Activated naive CD8-positive, alpha-beta T cell treated with anti-CD3 and anti-CD28 coated beads, Interleukin-2, amount 10 ng/mL, durations not matched to agents 7 days and 5 days (primary cell): ENCODE data around the gene RAPGEF5. TPM values are rescaled to one million over a fixed set of nuclear protein-coding genes. Genes with fewer than 3 reads are reported as not detected.

Experiments used
- ATAC-seq: fragments of 150-1000 bp; cut with Tn5 transposase; one replicate; pipeline ENCODE4 v1.10.0; 2021; ENCODE audit warnings: low read depth, moderate library complexity
- POLR2A ChIA-PET: fragments of 350-600 bp; sonication (Branson Sonifier 250); formaldehyde crosslinking; loops from one replicate; lab custom pipeline; 2021; ENCODE audit warnings: antibody characterized with exemption; lab: Charles Lee
- DNase-seq: peaks from one replicate; pipeline ENCODE4 v3.0.0; 2021
- H3K27ac Mint-ChIP-seq: one replicate; pipeline ENCODE4 v1.8.0; 2022; ENCODE audit warnings: mild to moderate bottlenecking, mixed read lengths
- H3K27me3 Mint-ChIP-seq: one replicate; pipeline ENCODE4 v1.8.0; 2022; ENCODE audit warnings: mild to moderate bottlenecking, moderate library complexity, mixed read lengths
- H3K36me3 Mint-ChIP-seq: one replicate; pipeline ENCODE4 v1.8.0; 2021; ENCODE audit warnings: mild to moderate bottlenecking, mixed read lengths
- H3K4me1 Mint-ChIP-seq: one replicate; pipeline ENCODE4 v1.8.0; 2021; ENCODE audit warnings: mixed read lengths
- H3K4me3 Mint-ChIP-seq: one replicate; pipeline ENCODE4 v1.8.0; 2022; ENCODE audit warnings: mild to moderate bottlenecking, moderate library complexity, mixed read lengths
- H3K9me3 Mint-ChIP-seq: one replicate; pipeline ENCODE4 v1.8.0; 2021; ENCODE audit warnings: mixed read lengths
- total RNA-seq, 2 experiments: library from RNA; stranded (reverse); gene quantifications; one replicate each; pipeline ENCODE4 v1.2.3, GENCODE V29; 2021

Gene RAPGEF5
- total RNA-seq, 2 experiments from 2014 or later = 0.34 to 0.72 TPM

GRCh38 chr7:22331704-22332103, 25.2 kb downstream of the RAPGEF5 start:
- ATAC-seq (no peak), DNase-seq (no peak)
- Mint-ChIP-seq H3K9me3 (no peaks in the 10 kb centered on the region), H3K27me3 (peaks cover 20% of the 10 kb centered on the region), H3K4me1 (no peaks in the 10 kb centered on the region), H3K36me3 (no peaks in the 10 kb centered on the region), H3K4me3 (no peak overlapping the region), H3K27ac (no peak overlapping the region)
- POLR2A ChIA-PET = no interaction called here

- DNase-seq (no peak), ATAC-seq (no peak)
- Mint-ChIP-seq H3K36me3 (no peaks in the 10 kb centered on the region), H3K4me1 (no peaks in the 10 kb centered on the region), H3K27ac (no peak overlapping the region), H3K4me3 (no peak overlapping the region), H3K27me3 (peaks cover 22% of the 10 kb centered on the region), H3K9me3 (no peaks in the 10 kb centered on the region)
- POLR2A ChIA-PET = no interaction called here
Observed at GRCh38 chr7:22330903-22331302, 26.1 kb downstream of the RAPGEF5 start.

- no peak overlapping the region for H3K27ac Mint-ChIP-seq
- no peaks in the 10 kb centered on the region for H3K4me1 Mint-ChIP-seq
- H3K9me3 Mint-ChIP-seq = no peaks in the 10 kb centered on the region
- H3K4me3 Mint-ChIP-seq = no peak overlapping the region
- DNase-seq (no peak), ATAC-seq (no peak)
- POLR2A ChIA-PET = no interaction called here
- H3K27me3 Mint-ChIP-seq = peaks cover 25% of the 10 kb centered on the region
- H3K36me3 Mint-ChIP-seq = no peaks in the 10 kb centered on the region
Observed at GRCh38 chr7:22329816-22330524, 27.0 kb downstream of the RAPGEF5 start.

GRCh38 chr7:22326181-22326580, 30.8 kb downstream of the RAPGEF5 start:
- Mint-ChIP-seq H3K27me3 (peaks cover 24% of the 10 kb centered on the region), H3K27ac (no peak overlapping the region), H3K9me3 (no peaks in the 10 kb centered on the region), H3K4me3 (no peak overlapping the region), H3K36me3 (no peaks in the 10 kb centered on the region), H3K4me1 (no peaks in the 10 kb centered on the region)
- DNase-seq = no peak
- POLR2A ChIA-PET = no interaction called here
- no peak for ATAC-seq

- Mint-ChIP-seq H3K4me1 (no peaks in the 10 kb centered on the region), H3K27me3 (peaks cover 24% of the 10 kb centered on the region), H3K4me3 (no peak overlapping the region), H3K9me3 (no peaks in the 10 kb centered on the region), H3K27ac (no peak overlapping the region), H3K36me3 (no peaks in the 10 kb centered on the region)
- DNase-seq (no peak), ATAC-seq (no peak)
- POLR2A ChIA-PET = no interaction called here
Observed at GRCh38 chr7:22325671-22326070, 31.3 kb downstream of the RAPGEF5 start.

- POLR2A ChIA-PET = no interaction called here
- Mint-ChIP-seq H3K4me3 (no peak overlapping the region), H3K27ac (no peak overlapping the region), H3K4me1 (no peaks in the 10 kb centered on the region), H3K9me3 (no peaks in the 10 kb centered on the region), H3K36me3 (no peaks in the 10 kb centered on the region), H3K27me3 (peaks cover 10% of the 10 kb centered on the region)
- ATAC-seq = no peak
- DNase-seq = no peak
Observed at GRCh38 chr7:22323714-22324113, 33.2 kb downstream of the RAPGEF5 start.

- no peaks in the 10 kb centered on the region for H3K9me3 Mint-ChIP-seq
- H3K4me1 Mint-ChIP-seq = no peaks in the 10 kb centered on the region
- DNase-seq (no peak), ATAC-seq (no peak)
- H3K4me3 Mint-ChIP-seq = no peak overlapping the region
- POLR2A ChIA-PET = no interaction called here
- H3K27me3 Mint-ChIP-seq = peaks cover 8% of the 10 kb centered on the region
- no peaks in the 10 kb centered on the region for H3K36me3 Mint-ChIP-seq
- H3K27ac Mint-ChIP-seq = no peak overlapping the region
Observed at GRCh38 chr7:22320416-22320815, 36.5 kb downstream of the RAPGEF5 start.

GRCh38 chr7:22319424-22320403, 37.2 kb downstream of the RAPGEF5 start:
- Mint-ChIP-seq H3K27ac (no peak overlapping the region), H3K27me3 (peaks cover 6% of the 10 kb centered on the region), H3K36me3 (no peaks in the 10 kb centered on the region), H3K4me1 (no peaks in the 10 kb centered on the region), H3K9me3 (no peaks in the 10 kb centered on the region), H3K4me3 (no peak overlapping the region)
- no peak for DNase-seq
- POLR2A ChIA-PET = no interaction called here
- no peak for ATAC-seq

- Mint-ChIP-seq H3K9me3 (no peaks in the 10 kb centered on the region), H3K27ac (no peak overlapping the region), H3K36me3 (no peaks in the 10 kb centered on the region), H3K4me3 (no peak overlapping the region), H3K4me1 (no peaks in the 10 kb centered on the region), H3K27me3 (peaks cover 8% of the 10 kb centered on the region)
- DNase-seq = no peak
- POLR2A ChIA-PET = no interaction called here
- ATAC-seq = no peak
Observed at GRCh38 chr7:22318376-22318775, 38.6 kb downstream of the RAPGEF5 start.

- Mint-ChIP-seq H3K9me3 (no peaks in the 10 kb centered on the region), H3K27me3 (peaks cover 11% of the 10 kb centered on the region), H3K27ac (no peak overlapping the region), H3K4me1 (no peaks in the 10 kb centered on the region), H3K36me3 (no peaks in the 10 kb centered on the region), H3K4me3 (no peak overlapping the region)
- ATAC-seq (no peak), DNase-seq (no peak)
- POLR2A ChIA-PET = no interaction called here
Observed at GRCh38 chr7:22317632-22318031, 39.3 kb downstream of the RAPGEF5 start.

GRCh38 chr7:22316914-22317313, 40.0 kb downstream of the RAPGEF5 start:
- ATAC-seq (no peak), DNase-seq (no peak)
- POLR2A ChIA-PET = no interaction called here

GRCh38 chr7:22307816-22308215, 49.1 kb downstream of the RAPGEF5 start:
- H3K4me3 Mint-ChIP-seq = no peak overlapping the region
- H3K27me3 Mint-ChIP-seq = peaks cover 20% of the 10 kb centered on the region
- no peak overlapping the region for H3K27ac Mint-ChIP-seq
- no peaks in the 10 kb centered on the region for H3K9me3 Mint-ChIP-seq
- no peaks in the 10 kb centered on the region for H3K36me3 Mint-ChIP-seq
- no peaks in the 10 kb centered on the region for H3K4me1 Mint-ChIP-seq
- ATAC-seq = no peak
- no peak for DNase-seq
- POLR2A ChIA-PET = no interaction called here

More at GRCh38 chr7:22316914-22317313, 40.0 kb downstream of the RAPGEF5 start:
- no peak overlapping the region for H3K27ac Mint-ChIP-seq
- H3K36me3 Mint-ChIP-seq = no peaks in the 10 kb centered on the region
- H3K9me3 Mint-ChIP-seq = no peaks in the 10 kb centered on the region
- peaks cover 18% of the 10 kb centered on the region for H3K27me3 Mint-ChIP-seq
- no peak overlapping the region for H3K4me3 Mint-ChIP-seq
- H3K4me1 Mint-ChIP-seq = no peaks in the 10 kb centered on the region

- Mint-ChIP-seq H3K27me3 (peaks cover 4% of the 10 kb centered on the region), H3K36me3 (no peaks in the 10 kb centered on the region), H3K4me1 (no peaks in the 10 kb centered on the region), H3K27ac (no peak overlapping the region), H3K4me3 (no peak overlapping the region), H3K9me3 (no peaks in the 10 kb centered on the region)
- no peak for ATAC-seq
- POLR2A ChIA-PET = no interaction called here
- DNase-seq = no peak
Observed at GRCh38 chr7:22305706-22306105, 51.2 kb downstream of the RAPGEF5 start.
